ENCODE measurements around the gene PIK3R3. TPM values are rescaled to one million over a fixed set of nuclear protein-coding genes. Genes with fewer than 3 reads are reported as not detected.

PIK3R3 gene
- total and polyA plus RNA-seq, 9 of the 15 experiments (the other 6 are each of a cell fraction or from before 2014, with no cell fraction given), result 1.4 to 7.7 (median 4.6) TPM

DNA sequence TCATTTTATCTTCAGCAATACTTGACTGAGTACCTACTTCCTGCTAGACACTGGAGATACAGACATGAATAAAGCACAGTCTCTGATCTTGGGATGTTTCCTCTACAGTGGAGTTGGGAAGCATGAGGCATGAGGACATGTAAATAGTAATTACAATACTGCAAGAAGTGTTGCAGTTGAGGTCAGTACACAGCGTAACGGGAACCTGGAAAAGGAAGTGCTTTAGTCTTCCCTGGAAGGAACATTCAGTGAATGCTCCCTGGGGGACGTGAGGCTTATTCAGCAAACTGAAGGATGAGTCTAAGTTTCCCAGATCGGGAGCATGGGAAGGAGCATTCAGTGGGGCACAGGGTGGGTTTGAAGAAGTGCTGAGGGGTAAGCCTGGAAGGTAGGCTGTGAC, 112.4 kb downstream of the PIK3R3 start:
- 92% methylated on average over 4 of the region's 4 CpGs for WGBS (ENCODE audit: insufficient coverage, low coverage, missing lambda C conversion rate)
- ATAC-seq, result no peak
- in situ Hi-C loops (cut with MboI), result no loop called here
- Histone ChIP-seq H3K4me3 (no peak overlapping the region), H3K9ac (ENCODE audit: insufficient read depth in 1 of 2, low read depth in 2 of 2, low read length in 2 of 2) (no peak overlapping the region), H3K4me1 (replicated peaks in 1 of 2; ENCODE audit: control insufficient read depth in 2 of 2, insufficient read depth in 2 of 2, low read length in 2 of 2) (no peaks in the 10 kb centered on the region), H2AFZ (ENCODE audit: low read depth, low read length) (no peak overlapping the region), H3K4me2 (ENCODE audit: insufficient read depth, low read length) (no peak overlapping the region), H3K36me3 (ENCODE audit: control insufficient read depth, insufficient read depth, low read length) (peaks cover 31% of the 10 kb centered on the region; the same call in 2 of the 3 replicates), H4K20me1 (replicated peaks; ENCODE audit: control insufficient read depth, insufficient read depth, low read length) (no peaks in the 10 kb centered on the region), H3K9me1 (ENCODE audit: control insufficient read depth, insufficient read depth, low read length) (no peaks in the 10 kb centered on the region), H3K79me2 (ENCODE audit: control insufficient read depth, insufficient read depth, low read length) (no peaks in the 10 kb centered on the region), H3K9me3 (replicated peaks; ENCODE audit: control insufficient read depth, insufficient read depth, low read depth, low read length) (no peaks in the 10 kb centered on the region), H3K27me3 (ENCODE audit: control insufficient read depth in 2 of 2, insufficient read depth in 2 of 2, low read length in 2 of 2) (no peaks in the 10 kb centered on the region), H3K27ac (ENCODE audit: extremely low read depth, low read depth, low read length) (no peak overlapping the region)
- BruUV-seq (replicated peaks), result no TSS peak
- CTCF ChIA-PET (ENCODE audit: low intra/inter-chr PET ratio), result no interaction called here
- FAIRE-seq, result no peak
- DNase-seq (ENCODE audit: extremely low read depth in 1 of 4, low spot score in 3 of 4), result no peak
- POLR2A ChIA-PET, result no interaction called here
- no peak for TF ChIP-seq MCM2 (IDR thresholded peaks at IDR 0.05; ENCODE audit: low read depth)
- TF ChIP-seq EZH2 (IDR thresholded peaks at IDR 0.05; ENCODE audit: borderline replicate concordance, low read depth, low read length), result no peak
- TF ChIP-seq CAMTA2 (CRISPR knock-in tag; conservative IDR thresholded peaks at IDR 0.05), result no peak
- TF ChIP-seq PRDM10 (IDR thresholded peaks at IDR 0.05; ENCODE audit: partially characterized antibody), result no peak
- TF ChIP-seq ZNF24 (IDR thresholded peaks at IDR 0.05), result no peak
- TF ChIP-seq ZNF431 (CRISPR knock-in tag; IDR thresholded peaks at IDR 0.05), result no peak
- TF ChIP-seq GTF2B (IDR thresholded peaks at IDR 0.05; ENCODE audit: extremely low read depth, insufficient read length), result no peak
- TF ChIP-seq FOXK1 (CRISPR knock-in tag; IDR thresholded peaks at IDR 0.05; ENCODE audit: borderline replicate concordance), result no peak
- TF ChIP-seq XRCC4 (IDR thresholded peaks at IDR 0.05; ENCODE audit: extremely low read depth, insufficient read depth, insufficient read length), result no peak
- TF ChIP-seq IFI16 (CRISPR knock-in tag; IDR thresholded peaks at IDR 0.05), result no peak
- no peak for TF ChIP-seq SMAD2 (IDR thresholded peaks at IDR 0.05; ENCODE audit: low read depth, low read length)
- TF ChIP-seq, protein P1, sequence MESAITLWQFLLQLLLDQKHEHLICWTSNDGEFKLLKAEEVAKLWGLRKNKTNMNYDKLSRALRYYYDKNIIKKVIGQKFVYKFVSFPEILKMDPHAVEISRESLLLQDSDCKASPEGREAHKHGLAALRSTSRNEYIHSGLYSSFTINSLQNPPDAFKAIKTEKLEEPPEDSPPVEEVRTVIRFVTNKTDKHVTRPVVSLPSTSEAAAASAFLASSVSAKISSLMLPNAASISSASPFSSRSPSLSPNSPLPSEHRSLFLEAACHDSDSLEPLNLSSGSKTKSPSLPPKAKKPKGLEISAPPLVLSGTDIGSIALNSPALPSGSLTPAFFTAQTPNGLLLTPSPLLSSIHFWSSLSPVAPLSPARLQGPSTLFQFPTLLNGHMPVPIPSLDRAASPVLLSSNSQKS (CRISPR knock-in tag; IDR thresholded peaks at IDR 0.05), result no peak
- TF ChIP-seq NR4A1 (CRISPR knock-in tag; IDR thresholded peaks at IDR 0.05), result no peak
- TF ChIP-seq NR4A1 (tag; IDR thresholded peaks at IDR 0.05), result no peak
- TF ChIP-seq NCOA4 (IDR thresholded peaks at IDR 0.05; ENCODE audit: partially characterized antibody), result no peak
- no peak for TF ChIP-seq DPF2 (IDR thresholded peaks at IDR 0.05)
- no peak for TF ChIP-seq ZNF695 (CRISPR knock-in tag; IDR thresholded peaks at IDR 0.05)
- intact Hi-C loops (cut with micrococcal nuclease), result no loop called here

Measured in K562 (cell line).